Stimulated activated CD4-positive, alpha-beta T cell treated with anti-CD3 and anti-CD28 coated beads, Interleukin-12 subunit alpha, Interleukin-12 subunit beta, amount 100 ng/mL, for 48 hours (primary cell): ENCODE measurements around the gene FNIP2.
A peak's percentile ranks its signal among the peaks of the same experiment; 100 is the strongest.

Experiments used
- DNase-seq, 3 donors: peaks; one replicate each; pipeline ENCODE4 v3.0.0-alpha.2; 2020; ENCODE audit warnings: low read depth in 2 of 3, low spot score in 1 of 3

The FNIP2 gene

DNA sequence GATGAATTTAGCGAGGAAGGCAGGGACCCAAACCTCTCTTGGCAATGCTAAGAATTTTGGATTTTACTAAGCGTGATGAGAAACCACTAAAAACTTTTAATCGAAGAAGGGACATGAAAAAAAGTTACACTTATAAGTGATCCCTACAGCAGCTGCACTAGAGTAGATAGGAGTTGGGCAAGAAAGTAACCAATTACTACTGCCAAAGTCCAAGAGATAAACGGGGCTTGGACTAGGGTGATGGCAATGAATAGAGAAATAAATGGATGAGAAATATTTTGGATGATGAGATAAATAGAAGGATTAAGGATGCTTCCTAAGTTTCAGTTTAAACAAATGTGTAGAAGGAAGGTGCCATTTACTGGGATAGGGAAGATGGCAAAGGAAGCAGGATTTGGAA lies 6.3 kb upstream of the FNIP2 start:
- no peak for DNase-seq

DNA sequence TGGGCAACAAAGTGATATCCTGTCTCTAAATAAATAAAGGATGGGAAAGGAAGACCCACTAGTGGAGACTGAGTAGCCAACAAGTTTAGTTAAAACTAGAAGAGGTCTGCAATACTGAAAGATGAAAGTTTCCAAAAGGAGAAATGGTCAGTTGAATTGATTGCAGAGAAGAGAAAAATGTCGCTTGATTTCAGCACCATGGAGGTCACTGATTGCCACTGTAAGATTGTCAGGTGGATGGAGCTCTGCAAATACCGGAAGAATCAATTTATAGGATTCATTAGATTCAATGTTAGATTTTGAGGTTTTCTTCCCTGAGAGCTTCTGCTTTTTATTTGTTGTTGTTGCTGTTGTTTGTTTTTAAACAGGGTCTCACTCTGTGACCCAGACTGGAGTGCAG lies 5.4 kb upstream of the FNIP2 start:
- DNase-seq, result no peak

- no peak for DNase-seq
These were observed 2.3 kb upstream of the FNIP2 start for GRCh38 chr4:158766434-158767044.

DNA sequence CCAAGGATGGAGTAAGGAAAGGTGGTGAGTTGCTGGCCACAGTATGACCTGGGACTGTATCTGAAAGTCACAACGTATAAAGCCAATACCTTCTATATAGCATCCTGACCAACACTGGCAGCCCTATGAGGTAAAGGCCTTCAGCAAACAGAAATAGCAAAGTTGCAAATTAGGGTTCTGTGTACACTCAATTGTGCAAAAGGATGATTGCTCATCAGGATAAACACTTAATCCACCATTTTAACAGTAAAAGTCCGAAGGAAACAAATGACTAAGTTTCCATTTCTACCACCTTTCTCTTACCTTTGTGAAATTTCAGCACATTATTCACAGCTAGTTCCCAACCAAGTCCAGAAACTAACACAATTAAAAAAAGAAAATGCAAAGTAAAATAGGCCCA lies 1.4 kb upstream of the FNIP2 start:
- DNase-seq, result no peak

DNA sequence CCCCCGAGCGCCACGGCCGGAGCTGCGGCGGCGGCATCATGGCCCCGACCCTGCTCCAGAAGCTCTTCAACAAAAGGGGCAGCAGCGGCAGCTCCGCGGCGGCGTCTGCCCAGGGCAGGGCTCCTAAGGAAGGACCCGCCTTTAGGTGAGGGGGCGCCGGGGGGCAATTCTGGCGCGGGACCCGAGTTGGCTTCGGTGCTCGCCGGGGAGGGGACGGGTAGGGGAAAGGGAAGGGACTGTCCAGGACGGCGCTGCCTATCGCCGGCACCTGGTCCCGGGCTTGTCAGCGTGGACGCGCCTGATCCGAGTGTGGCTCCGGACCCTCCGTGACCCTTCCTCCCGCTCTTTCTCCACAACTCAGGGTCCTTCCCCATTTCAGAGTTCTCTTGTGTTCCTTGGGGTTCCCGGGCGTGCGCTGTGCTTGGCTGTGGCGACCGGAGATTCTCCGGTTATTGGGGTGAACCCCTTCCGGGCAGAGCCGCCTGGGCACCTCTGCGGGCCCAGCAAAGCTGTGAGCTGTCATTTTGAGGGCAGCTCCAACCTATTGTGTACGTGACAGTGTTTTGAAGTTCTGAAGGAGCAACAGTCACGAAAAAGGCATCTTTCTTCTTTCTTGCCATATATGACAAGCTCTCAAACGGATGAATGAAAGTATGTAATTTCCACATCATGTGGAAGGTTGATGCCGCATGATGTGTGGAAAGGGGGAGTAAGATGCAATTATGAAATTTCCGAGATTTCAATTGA lies 522 bp downstream of the FNIP2 start:
- DNase-seq, result peak in 2 of 3 donors; percentile 16 to 18

GRCh38 chr4:158770671-158771070 lies 1.8 kb downstream of the FNIP2 start:
- DNase-seq, result no peak

DNA sequence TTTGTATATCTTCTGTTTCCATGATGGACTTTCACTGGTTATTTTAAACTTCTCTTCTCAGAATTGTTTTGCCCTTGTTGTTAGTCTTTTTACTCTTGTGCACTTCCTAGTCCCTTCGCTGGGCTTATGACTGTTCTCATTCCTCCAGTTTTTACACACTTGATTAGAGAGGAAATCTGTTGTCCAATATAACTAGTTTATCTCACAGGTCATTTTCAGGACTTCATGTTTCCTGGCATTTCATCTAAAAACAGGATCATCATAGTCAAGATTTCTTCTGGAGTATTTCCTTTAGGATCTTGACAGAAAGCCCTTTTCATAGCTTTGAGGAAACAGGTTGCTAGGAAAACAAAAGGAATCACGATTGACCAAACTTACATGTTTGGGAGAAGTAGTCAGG lies 3.0 kb downstream of the FNIP2 start:
- DNase-seq, result no peak

- DNase-seq, result no peak
These were observed 6.3 kb downstream of the FNIP2 start for GRCh38 chr4:158775091-158775651.

GRCh38 chr4:158776106-158776505 lies 7.3 kb downstream of the FNIP2 start:
- no peak for DNase-seq

GRCh38 chr4:158777423-158778155 lies 8.8 kb downstream of the FNIP2 start:
- no peak for DNase-seq

GRCh38 chr4:158778156-158778711 lies 9.4 kb downstream of the FNIP2 start:
- no peak for DNase-seq

DNA sequence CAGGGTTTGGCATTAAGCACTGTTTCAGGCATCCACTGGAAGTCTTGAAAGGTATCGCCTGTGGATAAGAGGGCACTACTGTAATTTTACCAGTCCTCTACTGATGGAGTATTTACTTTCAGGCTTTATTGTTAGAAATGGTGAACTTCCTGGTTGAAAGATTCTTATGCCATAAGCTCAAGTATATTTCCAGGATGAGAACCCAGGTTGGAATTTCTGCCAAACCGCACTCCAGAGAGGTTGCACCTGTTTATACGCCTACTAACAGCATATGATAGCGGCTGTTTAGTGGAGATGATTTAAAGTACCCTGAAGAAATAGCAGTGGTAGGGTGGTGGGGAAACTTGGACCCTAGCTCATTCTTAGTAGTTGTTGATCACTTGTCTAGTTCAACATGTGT lies 9.9 kb downstream of the FNIP2 start:
- DNase-seq, result no peak

DNA sequence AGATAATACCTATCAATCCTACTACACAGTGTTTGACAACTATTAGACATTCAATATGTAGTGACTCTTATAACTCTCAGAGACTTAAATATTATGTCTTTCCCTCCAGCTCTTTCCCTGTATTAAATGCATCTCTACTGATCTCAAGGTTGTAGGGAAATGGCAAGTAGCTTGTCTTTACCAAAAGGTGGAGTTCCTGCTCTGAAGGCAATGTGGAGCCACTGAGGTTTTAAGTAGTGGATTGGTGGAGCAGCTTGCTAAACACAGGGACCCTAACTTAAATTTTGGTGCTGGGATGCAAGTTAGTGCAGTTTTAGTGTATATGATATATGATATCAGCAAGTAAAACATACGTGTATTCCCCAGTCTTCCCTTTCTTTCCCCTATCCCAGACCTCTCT lies 13.1 kb downstream of the FNIP2 start:
- DNase-seq, result no peak

DNA sequence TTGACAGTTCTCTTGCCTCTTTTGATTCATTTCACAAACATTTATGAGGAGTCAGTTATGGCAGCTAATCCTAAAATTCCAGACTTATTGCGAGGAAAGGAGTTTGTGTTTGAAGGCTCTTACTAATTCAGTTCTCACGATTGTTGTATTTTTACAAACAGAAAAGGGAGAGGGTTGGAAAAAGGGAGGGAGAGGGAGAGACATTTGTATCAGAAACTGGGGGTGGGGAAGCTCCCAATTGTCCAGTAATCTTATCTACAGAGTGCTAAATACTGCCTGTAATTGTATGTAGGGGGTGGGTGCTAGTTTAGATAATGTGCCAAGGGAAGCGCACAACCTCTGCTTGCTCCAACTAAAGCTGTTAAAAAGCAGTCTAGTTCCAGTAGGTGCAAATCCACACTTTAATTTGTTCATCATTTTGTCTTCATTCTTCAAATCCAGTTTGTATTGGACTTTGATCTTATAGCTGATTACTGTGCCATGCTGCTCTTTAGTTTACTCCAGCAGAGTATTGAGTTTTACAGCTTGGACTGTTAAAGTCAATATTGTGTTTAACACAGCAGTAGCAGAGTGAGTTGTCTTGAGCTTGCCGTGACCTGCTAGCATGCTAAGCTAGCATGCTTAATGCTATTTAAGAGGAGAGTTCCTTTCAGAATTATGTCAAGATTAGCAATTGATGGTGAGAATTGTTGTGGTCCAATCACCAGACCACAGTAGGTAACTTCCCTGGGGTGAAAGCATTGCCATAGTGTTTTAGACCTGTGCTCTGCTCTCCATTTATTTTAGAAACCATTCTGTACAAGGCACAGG lies 13.9 kb downstream of the FNIP2 start:
- no peak for DNase-seq

GRCh38 chr4:158783785-158784184 lies 15.0 kb downstream of the FNIP2 start:
- no peak for DNase-seq

GRCh38 chr4:158785718-158786117 lies 16.9 kb downstream of the FNIP2 start:
- DNase-seq, result no peak

- no peak for DNase-seq
These were observed 17.3 kb downstream of the FNIP2 start for GRCh38 chr4:158786121-158786601.

- no peak for DNase-seq
These were observed 18.1 kb downstream of the FNIP2 start for GRCh38 chr4:158786955-158787354.

- no peak for DNase-seq
These were observed 19.1 kb downstream of the FNIP2 start for GRCh38 chr4:158787709-158788475.

DNA sequence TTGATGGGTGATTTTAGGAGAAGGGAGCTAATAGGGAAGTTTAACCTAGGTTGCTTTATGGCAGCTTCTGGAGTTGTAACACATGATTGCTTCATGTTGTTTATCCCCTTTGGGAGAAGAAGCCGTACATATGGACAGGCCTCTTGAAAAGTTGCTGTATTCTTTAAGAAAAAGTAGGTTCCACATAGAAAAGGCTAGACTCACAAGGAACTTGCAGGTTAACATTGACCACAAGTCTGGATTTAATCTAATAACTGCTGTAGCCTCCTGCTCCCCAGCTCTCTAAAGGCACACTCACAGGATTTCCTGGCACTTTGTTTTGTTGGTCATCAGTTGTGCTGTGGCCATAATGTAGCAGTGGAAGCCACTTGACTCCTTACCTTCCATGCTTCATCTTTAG lies 19.7 kb downstream of the FNIP2 start:
- DNase-seq, result no peak
